ENCODE results near the gene GPR37L1. TPM values are rescaled to one million over a fixed set of nuclear protein-coding genes. Genes with fewer than 3 reads are reported as not detected.

Gene GPR37L1
- total and polyA plus RNA-seq, 2 of the 8 experiments (the other 6 are each of a cell fraction or from before 2014, with no cell fraction given) = 0.13 to 0.23 TPM

DNA sequence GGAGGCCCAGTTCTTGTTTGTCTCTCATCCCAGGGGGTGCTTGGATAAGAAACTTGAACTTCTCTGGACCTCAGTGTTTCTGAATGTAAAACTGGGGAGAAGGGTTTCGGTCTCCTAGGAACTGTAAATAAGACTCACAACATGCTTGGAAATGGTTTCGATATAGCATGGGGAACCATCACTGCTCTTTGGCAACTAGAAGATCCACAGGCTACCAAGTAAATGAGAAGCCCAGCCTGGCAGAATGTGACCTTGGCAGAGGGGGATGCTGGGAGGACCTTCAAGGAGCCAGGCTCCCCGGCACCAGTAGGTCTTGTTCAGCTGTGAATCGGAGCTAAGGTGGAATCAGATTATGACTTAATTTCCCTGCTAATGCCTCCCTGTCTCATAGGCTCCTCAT lies 18.1 kb downstream of the GPR37L1 start:
- CTCF ChIA-PET (ENCODE audit: partially characterized antibody) = interaction anchor here (0.6 to 1.8 kb wide), 2 partner anchors 14 to 144 kb away, joined by 3 to 5 read pairs; no protein-coding TSS in a partner anchor
- no peak overlapping the region for H3K9ac ChIP-seq (replicated peaks in 1 of 4; ENCODE audit: extremely low read depth in 1 of 4, low read depth in 3 of 4, low read length in 3 of 4)
- WGBS, 2 experiments (ENCODE audit: extremely low coverage in 1 of 2, insufficient coverage in 1 of 2, insufficient read length in 1 of 2, insufficient replicate concordance in 2 of 2, low coverage in 1 of 2, low lambda C conversion rate in 2 of 2, missing lambda C conversion rate in 1 of 2) = 98% methylated on average over 4 of the region's 4 CpGs; no CpG with 5 or more reads in 1 of the 2 experiments
- FAIRE-seq = no peak
- no peak overlapping the region for H2BK20ac ChIP-seq (ENCODE audit: low read length)
- no peak overlapping the region for H3K4me2 ChIP-seq (ENCODE audit: insufficient read depth in 1 of 2, low read depth in 2 of 2, low read length in 2 of 2)
- POLR2A ChIA-PET (ENCODE audit: partially characterized antibody) = no interaction called here
- peaks cover 13% of the 10 kb centered on the region for H3K23me2 ChIP-seq (ENCODE audit: low read depth, low read length)
- H2BK12ac ChIP-seq (ENCODE audit: low read depth, low read length) = no peak overlapping the region
- DNase-seq (ENCODE audit: low read depth in 1 of 2, low spot score in 2 of 2) = no peak
- H3K4ac ChIP-seq (replicated peaks; ENCODE audit: insufficient read length, low read depth, low read length) = no peak overlapping the region
- H4K20me1 ChIP-seq (replicated peaks in 1 of 2; ENCODE audit: control insufficient read depth in 1 of 2, insufficient read depth in 2 of 2, low read length in 2 of 2) = peaks cover 4 to 11% of the 10 kb centered on the region in 2 experiments
- no peak overlapping the region for H3K4me3 ChIP-seq (ENCODE audit: extremely low read depth in 1 of 4, insufficient read depth in 2 of 4, low read depth in 3 of 4, low read length in 4 of 4)
- peaks cover 0 to 7% (median 2%) of the 10 kb centered on the region in 4 experiments; a peak in 3 of 7 replicates for H3K27me3 ChIP-seq (replicated peaks in 1 of 4; ENCODE audit: control insufficient read depth in 3 of 4, extremely low read depth in 1 of 4, insufficient read depth in 3 of 4, low read length in 3 of 4)
- no peak overlapping the region for H3K56ac ChIP-seq (replicated peaks; ENCODE audit: insufficient read length, low read depth, low read length)
- no peak overlapping the region for H2BK120ac ChIP-seq (replicated peaks; ENCODE audit: low read depth, low read length)
- H3K79me1 ChIP-seq (ENCODE audit: low read depth, low read length) = peaks cover 8% of the 10 kb centered on the region
- H3K27ac ChIP-seq (ENCODE audit: low read depth, low read length) = no peak overlapping the region
- H3K4me1 ChIP-seq (replicated peaks in 1 of 4; ENCODE audit: control insufficient read depth in 3 of 4, insufficient read depth in 4 of 4, low read length in 3 of 4) = peaks cover 3 to 13% (median 10%) of the 10 kb centered on the region in 4 experiments; a peak in 6 of 7 replicates
- H3K18ac ChIP-seq (ENCODE audit: extremely low read depth, low read length) = no peak overlapping the region
- no peak overlapping the region for H3K23ac ChIP-seq (ENCODE audit: insufficient read length)
- no peak overlapping the region for H4K8ac ChIP-seq (ENCODE audit: extremely low read depth, insufficient read depth, low read length)
- no peak overlapping the region for H4K91ac ChIP-seq (replicated peaks; ENCODE audit: insufficient read length, low read length)
- H2BK15ac ChIP-seq (ENCODE audit: low read length) = no peak overlapping the region
- no peak overlapping the region for H3K14ac ChIP-seq (ENCODE audit: insufficient read length)
- no peak overlapping the region for H2BK5ac ChIP-seq (ENCODE audit: low read depth, low read length)
- H2AFZ ChIP-seq (ENCODE audit: low read length) = no peak overlapping the region
- H3K79me2 ChIP-seq (ENCODE audit: control insufficient read depth in 1 of 2, insufficient read depth in 2 of 2, low read length in 2 of 2) = peaks cover 3 to 45% of the 10 kb centered on the region in 2 experiments; a peak in 3 of 4 replicates
- no peak overlapping the region for H2AK5ac ChIP-seq (ENCODE audit: low read depth, low read length)
- no peak overlapping the region for H4K5ac ChIP-seq (ENCODE audit: insufficient read length, low read depth, low read length)
- H3K9me3 ChIP-seq (ENCODE audit: insufficient read depth in 2 of 2, low read depth in 1 of 2, low read length in 1 of 2) = no peaks in the 10 kb centered on the region
- H3K36me3 ChIP-seq (ENCODE audit: control insufficient read depth in 2 of 4, insufficient read depth in 4 of 4, low read length in 3 of 4) = peaks cover 0 to 7% (median 0%) of the 10 kb centered on the region in 4 experiments; a peak in 2 of 8 replicates
- TF ChIP-seq HDAC2 (IDR thresholded peaks at IDR 0.05; ENCODE audit: borderline replicate concordance in 1 of 2, low read depth in 2 of 2, low read length in 2 of 2) (no peak), TAF1 (IDR thresholded peaks at IDR 0.05; ENCODE audit: low read depth, low read length) (no peak), HDAC6 (IDR thresholded peaks at IDR 0.05; ENCODE audit: low read depth, low read length) (no peak), SIN3A (conservative IDR thresholded peaks at IDR 0.05 in 1 of 2, IDR thresholded peaks at IDR 0.05 in 1 of 2; ENCODE audit: low read depth in 1 of 2, low read length in 2 of 2) (no peak), EP300 (IDR thresholded peaks at IDR 0.05; ENCODE audit: borderline replicate concordance in 1 of 2, low read depth in 2 of 2, low read length in 2 of 2) (no peak), GTF2F1 (IDR thresholded peaks at IDR 0.05; ENCODE audit: borderline replicate concordance, low read depth, low read length) (no peak), BACH1 (IDR thresholded peaks at IDR 0.05; ENCODE audit: low read length) (no peak), POU5F1 (IDR thresholded peaks at IDR 0.05; ENCODE audit: low read depth, low read length) (no peak), RFX5 (IDR thresholded peaks at IDR 0.05; ENCODE audit: borderline replicate concordance, low read depth, low read length) (no peak)
- TF ChIP-seq, protein P1, sequence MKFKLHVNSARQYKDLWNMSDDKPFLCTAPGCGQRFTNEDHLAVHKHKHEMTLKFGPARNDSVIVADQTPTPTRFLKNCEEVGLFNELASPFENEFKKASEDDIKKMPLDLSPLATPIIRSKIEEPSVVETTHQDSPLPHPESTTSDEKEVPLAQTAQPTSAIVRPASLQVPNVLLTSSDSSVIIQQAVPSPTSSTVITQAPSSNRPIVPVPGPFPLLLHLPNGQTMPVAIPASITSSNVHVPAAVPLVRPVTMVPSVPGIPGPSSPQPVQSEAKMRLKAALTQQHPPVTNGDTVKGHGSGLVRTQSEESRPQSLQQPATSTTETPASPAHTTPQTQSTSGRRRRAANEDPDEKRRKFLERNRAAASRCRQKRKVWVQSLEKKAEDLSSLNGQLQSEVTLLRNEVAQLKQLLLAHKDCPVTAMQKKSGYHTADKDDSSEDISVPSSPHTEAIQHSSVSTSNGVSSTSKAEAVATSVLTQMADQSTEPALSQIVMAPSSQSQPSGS (IDR thresholded peaks at IDR 0.05; ENCODE audit: low read length) = no peak
- TF ChIP-seq, protein P2, sequence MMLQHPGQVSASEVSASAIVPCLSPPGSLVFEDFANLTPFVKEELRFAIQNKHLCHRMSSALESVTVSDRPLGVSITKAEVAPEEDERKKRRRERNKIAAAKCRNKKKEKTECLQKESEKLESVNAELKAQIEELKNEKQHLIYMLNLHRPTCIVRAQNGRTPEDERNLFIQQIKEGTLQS (IDR thresholded peaks at IDR 0.05; ENCODE audit: insufficient read depth, low read depth, low read length) = no peak
